Endometrium (tissue), 2 donors: Measurements from ENCODE around the gene ALOX15.
"Not testable (repeated sequence)": the region's sequence is repeated elsewhere in the genome, so short reads cannot be mapped to it uniquely, and the experiment has no call there.

Experiments
- FAIRE-seq: peaks from 2 replicates; lab custom pipeline; 2012; peaks lifted over from hg19 to GRCh38; lab: Jason Lieb, UNC
- donor health status: control.
- donor health status: control.

Gene ALOX15

GRCh38 chr17:4617590-4618351, 23.7 kb downstream of the ALOX15 start:
- no peak for FAIRE-seq

- no peak for FAIRE-seq
Observed at GRCh38 chr17:4617090-4617489, 24.4 kb downstream of the ALOX15 start.

GRCh38 chr17:4616476-4616875, 25.0 kb downstream of the ALOX15 start:
- no peak for FAIRE-seq

- FAIRE-seq, result no peak
Observed at GRCh38 chr17:4610656-4611055, 30.8 kb downstream of the ALOX15 start.

GRCh38 chr17:4610162-4610561, 31.3 kb downstream of the ALOX15 start:
- FAIRE-seq, result no peak

GRCh38 chr17:4609761-4610160, 31.7 kb downstream of the ALOX15 start:
- FAIRE-seq, result no peak

- no peak for FAIRE-seq
Observed at GRCh38 chr17:4607773-4608187, 33.7 kb downstream of the ALOX15 start.

- no peak for FAIRE-seq
Observed at GRCh38 chr17:4607261-4607741, 34.2 kb downstream of the ALOX15 start.

- FAIRE-seq, result no peak
Observed at GRCh38 chr17:4605826-4606225, 35.7 kb downstream of the ALOX15 start.

- not testable (repeated sequence) for FAIRE-seq
Observed at GRCh38 chr17:4604736-4605135, 36.7 kb downstream of the ALOX15 start.

- no peak for FAIRE-seq
Observed at GRCh38 chr17:4604111-4604644, 37.3 kb downstream of the ALOX15 start.

GRCh38 chr17:4602041-4602440, 39.4 kb downstream of the ALOX15 start:
- FAIRE-seq, result no peak

GRCh38 chr17:4601326-4601725, 40.2 kb downstream of the ALOX15 start:
- no peak for FAIRE-seq

- FAIRE-seq, result no peak
Observed at GRCh38 chr17:4600563-4600962, 40.9 kb downstream of the ALOX15 start.

- no peak for FAIRE-seq
Observed at GRCh38 chr17:4599505-4600281, 41.8 kb downstream of the ALOX15 start.

- no peak for FAIRE-seq
Observed at GRCh38 chr17:4598776-4599504, 42.5 kb downstream of the ALOX15 start.

- no peak for FAIRE-seq
Observed at GRCh38 chr17:4597975-4598374, 43.5 kb downstream of the ALOX15 start.

GRCh38 chr17:4596636-4597380, 44.7 kb downstream of the ALOX15 start:
- FAIRE-seq, result no peak

GRCh38 chr17:4595685-4596342, 45.7 kb downstream of the ALOX15 start:
- not testable (repeated sequence) for FAIRE-seq

GRCh38 chr17:4594931-4595684, 46.4 kb downstream of the ALOX15 start:
- no peak for FAIRE-seq
